GM15510 (cell line): ENCODE data around the gene SBF1.
A peak's percentile ranks its signal among the peaks of the same experiment; 100 is the strongest.

Source experiments
- POLR2A ChIP-seq: IDR thresholded peaks from 3 replicates; pipeline ENCODE4 v1.6.1; 2011; ENCODE audit warnings: borderline replicate concordance; ENCODE audit not compliant: insufficient read length; ENCODE audit errors: extremely low read depth

The SBF1 gene

GRCh38 chr22:50447576-50448551, 27.0 kb downstream of the SBF1 start:
- no peak for TF ChIP-seq POLR2A

GRCh38 chr22:50446708-50447575, 27.9 kb downstream of the SBF1 start:
- TF ChIP-seq POLR2A, result no peak

DNA sequence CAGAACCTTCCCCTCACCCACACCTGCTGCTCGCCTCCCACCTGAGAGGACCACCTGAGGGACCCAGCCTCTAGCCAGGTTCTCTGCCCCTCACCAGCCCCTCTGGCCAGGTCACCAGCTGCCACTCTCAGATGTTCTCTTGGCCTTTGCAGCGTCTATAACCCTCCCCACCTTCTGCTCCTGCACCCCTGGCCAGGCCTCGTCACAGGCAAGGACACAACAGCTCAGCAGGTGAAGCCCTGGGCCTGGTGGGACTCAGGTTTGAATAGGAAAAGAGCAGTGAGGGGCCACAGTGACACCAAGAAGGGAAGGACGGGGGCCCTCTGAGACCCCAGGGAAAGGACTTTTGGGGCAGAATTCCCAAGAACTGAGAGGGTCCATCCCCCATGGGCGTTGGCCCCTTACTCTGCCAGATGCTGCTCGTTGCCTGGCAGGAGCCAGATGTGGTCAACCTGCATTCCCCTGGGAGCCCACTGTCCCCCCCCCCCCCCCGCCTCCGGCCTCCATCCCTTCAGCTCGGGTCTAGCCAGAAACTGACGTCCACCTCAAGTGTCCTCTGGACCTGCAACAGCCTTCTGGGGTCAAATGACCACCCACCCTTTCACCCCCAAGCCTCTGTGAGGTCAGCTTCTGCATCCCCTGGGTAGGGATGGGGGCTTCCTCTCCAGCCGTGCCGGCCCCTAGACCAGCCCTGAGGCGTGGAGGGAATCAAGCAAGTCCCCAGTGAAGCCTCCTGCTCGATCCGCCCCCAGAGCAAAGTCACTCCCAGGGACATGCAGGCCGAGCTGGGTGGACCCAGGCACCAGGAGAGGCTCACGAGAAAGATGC, 28.7 kb downstream of the SBF1 start:
- no peak for TF ChIP-seq POLR2A

DNA sequence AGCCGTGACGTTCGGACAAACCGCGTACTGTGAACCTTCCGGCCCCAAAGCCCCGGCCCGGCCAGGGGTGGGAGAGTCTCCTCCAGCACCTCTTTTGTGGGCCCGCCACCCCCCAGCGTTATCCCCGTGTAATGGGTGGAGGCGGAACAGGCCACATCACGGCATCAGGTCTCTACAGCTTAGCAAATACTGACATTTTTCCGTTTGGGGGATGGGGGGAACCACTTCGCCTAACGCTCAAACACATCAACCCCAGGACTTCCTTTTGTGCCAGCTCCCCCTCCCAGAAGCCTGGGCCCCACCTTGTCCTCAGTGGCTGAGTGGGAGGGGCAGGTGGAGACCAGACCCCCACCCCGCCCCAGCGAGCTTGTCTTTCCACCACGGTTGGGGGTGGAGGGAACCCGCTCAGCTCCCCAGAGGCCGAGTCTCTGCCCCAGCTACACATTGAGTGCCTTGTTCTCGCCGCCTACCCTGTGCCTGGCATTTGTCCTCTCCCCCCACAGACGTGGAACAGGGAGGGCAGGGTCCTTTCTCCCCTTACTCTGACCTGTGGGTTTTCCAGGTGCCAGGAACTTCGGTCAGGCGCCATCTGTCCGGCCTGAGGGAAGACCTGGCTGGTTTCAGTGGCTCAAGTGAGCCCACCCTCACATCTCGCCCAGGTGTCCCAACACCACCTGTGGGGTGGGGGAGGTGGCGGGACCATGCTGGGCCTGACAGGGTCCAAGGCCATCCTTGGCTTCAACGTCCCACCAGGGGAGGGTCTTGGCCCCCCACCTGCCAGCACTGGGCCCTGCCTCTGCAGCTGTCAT, 29.6 kb downstream of the SBF1 start:
- TF ChIP-seq POLR2A, result peak; percentile 4

- no peak for TF ChIP-seq POLR2A
Measured at GRCh38 chr22:50444663-50445062, 30.2 kb downstream of the SBF1 start.

DNA sequence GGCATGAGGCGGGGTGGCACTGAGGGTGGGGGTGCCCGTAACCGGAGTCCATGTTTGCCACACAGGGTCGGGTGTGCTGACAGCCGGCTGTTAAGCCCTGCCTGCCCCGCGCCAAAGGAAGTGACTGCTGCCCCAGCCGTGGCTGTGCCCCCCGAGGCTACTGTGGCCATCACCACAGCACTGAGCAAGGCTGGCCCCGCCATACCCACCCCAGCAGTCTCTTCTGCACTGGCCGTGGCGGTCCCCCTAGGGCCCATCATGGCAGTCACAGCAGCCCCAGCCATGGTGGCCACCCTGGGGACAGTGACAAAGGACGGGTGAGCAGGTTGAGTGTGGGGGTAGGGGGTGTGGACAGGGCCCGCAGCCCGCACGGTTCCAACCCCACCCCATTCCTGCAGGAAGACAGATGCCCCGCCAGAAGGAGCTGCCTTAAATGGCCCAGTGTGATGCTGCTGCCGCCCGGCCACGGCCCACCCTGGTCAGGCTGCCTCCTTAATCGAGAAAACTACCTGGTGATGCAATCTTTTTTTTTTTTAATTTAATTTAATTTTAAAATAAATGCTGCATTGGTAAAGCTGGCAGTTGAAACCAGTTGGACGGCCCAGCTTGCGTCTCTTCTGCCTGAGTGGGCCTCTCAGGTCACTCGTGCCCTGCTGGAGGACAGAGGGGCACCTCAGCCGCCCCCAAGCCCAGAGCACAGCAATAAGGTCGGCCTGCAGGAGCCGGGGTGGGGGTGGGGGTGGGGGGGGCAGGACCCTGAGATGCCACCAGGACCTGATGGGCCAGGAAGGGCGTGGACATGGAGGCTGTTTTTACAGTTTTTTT, 30.8 kb downstream of the SBF1 start:
- TF ChIP-seq POLR2A, result no peak

- no peak for TF ChIP-seq POLR2A
Measured at GRCh38 chr22:50443197-50443596, 31.6 kb downstream of the SBF1 start.

- TF ChIP-seq POLR2A, result no peak
Measured at GRCh38 chr22:50441428-50441993, 33.3 kb downstream of the SBF1 start.

DNA sequence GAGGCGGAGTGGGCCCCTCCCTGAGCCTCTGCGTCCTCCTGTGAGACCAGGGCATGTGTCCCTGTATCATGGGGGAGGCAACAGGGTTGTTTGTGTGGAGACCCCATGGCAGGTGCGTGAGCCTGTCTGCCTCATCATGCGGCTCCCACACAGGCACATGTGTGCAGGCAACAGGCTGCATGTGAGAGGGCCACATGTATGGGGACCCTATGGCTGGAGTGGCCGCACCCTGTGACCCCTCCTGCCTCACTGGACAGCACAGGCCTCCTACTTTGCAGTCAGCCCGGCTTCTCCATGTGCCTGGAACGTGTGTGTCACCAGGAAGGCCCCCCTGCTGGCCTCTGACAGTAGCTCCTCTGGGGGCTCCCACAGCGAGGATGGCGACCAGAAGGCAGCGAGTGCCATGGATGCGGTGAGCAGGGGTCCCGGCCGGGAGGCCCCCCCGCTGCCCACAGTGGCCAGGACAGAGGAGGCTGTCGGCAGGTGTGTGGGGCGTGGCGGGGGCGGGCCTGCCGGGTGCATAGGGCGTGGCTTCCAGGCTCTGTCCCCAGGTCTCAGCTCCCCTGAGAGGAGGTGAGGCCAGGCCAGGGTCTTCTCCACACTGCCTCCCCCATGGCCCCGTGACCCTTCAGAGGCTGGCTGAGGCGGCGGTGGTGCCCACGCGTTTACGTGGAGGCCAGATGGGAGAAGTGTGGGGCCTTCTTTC, 34.1 kb downstream of the SBF1 start:
- no peak for TF ChIP-seq POLR2A

GRCh38 chr22:50439871-50440331, 34.9 kb downstream of the SBF1 start:
- TF ChIP-seq POLR2A, result no peak

DNA sequence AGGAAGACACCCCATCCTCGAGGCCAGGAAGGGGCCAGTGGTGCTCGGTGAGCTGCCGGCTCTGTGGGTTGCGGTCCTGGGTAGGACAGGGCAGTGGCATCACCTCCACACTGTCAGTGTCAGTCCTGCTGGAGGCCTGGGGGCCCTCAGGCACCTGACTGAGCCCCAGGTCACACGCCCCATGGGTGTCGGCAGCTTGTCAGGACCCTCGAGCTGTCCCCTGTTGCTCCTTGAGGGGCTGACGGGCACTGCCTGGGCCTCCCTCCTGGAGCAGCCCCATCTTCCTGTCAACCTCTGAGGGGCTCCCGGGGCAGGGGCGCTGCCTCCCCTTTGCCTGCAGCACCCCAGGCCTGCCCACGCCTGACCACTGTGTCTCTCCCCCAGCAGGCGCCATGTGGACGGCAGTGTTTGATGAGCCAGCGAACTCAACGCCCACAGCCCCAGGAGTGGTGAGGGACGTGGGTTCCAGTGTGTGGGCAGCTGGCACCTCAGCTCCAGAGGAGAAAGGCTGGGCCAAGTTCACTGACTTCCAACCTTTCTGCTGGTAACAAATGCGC, 35.4 kb downstream of the SBF1 start:
- no peak for TF ChIP-seq POLR2A
